CD1c-positive myeloid dendritic cell (primary cell): ENCODE measurements around the gene CANT1.
"Not testable (repeated sequence)": the region's sequence is repeated elsewhere in the genome, so short reads cannot be mapped to it uniquely, and the experiment has no call there.

Experiments
- DNase-seq: peaks from one replicate; pipeline ENCODE4 v3.0.0-alpha.2; 2016; ENCODE audit errors: extremely low spot score

CANT1 gene

DNA sequence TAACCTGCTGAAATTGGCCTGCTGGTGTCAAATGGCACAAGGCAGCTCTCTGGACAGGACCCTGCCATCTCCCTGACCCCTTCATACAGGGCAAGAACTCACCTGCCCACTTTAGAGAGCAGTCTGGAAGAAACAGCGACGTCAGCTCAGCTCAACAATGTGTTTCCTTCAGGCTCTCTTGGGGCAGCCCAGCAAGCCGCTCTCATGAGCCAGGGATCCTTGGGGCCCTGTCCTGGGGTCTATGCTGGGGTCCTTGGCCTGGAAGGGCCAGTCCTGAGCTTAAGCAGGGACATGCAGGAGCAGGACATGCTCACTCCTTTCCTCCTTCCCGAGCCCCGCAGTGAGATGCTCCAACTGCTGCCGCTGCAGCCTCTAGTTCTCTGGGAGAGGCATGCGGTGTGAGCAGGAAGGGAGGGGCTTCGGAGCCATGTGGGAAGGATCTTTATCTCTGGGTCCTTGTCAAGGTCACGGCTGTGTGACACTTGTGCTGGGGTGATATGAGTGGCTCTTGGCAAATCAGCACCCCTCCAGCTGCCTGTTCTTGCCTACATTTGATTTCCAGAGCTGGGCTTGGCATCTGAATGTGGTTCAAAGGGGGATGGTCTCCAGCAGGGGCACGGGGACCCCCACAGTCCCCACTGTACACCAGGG is 17.8 kb upstream of the CANT1 start:
- DNase-seq, result no peak

DNA sequence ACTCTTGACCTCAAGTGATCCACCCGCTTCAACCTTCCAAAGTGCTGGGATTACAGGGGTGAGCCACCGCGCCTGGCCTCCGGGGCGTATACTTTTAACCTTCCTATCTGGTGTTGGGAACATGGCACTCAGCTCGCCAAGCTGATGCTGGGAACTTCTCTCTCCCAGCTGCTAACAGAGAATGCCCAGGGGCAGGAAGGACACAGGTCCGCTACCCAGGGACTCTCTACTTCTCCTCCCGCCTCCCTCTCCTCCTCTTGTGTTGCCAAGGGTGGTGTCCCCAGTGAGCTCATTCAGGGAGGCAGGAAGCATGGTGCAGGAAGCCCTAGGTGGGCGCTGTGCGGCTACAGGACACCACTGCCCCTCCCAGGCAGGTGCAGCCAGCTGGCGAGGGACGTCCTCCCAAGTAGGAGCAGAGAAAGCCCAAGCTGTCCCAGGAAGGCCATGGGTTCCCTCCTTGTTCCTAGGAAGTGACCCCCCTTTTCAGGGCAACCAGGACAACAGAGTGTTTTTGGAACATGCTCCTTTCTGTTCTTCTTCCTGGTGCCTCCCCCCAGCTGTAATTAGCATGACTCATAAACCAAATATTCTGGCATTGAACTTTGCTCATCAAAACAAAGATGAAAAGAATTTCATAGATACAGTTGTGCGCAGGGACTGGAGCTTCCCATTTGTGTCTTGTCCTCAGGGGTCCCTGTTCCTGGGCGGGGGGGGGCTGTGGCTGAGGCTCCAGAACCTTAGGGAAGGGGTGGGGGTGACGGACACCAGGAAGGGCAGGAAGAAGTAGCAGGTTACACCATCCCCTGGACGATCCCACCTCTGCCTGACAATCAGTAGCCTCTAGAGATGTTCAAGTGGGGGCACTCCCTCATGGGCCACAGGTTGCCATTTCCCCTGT is 17.1 kb upstream of the CANT1 start:
- no peak for DNase-seq

DNA sequence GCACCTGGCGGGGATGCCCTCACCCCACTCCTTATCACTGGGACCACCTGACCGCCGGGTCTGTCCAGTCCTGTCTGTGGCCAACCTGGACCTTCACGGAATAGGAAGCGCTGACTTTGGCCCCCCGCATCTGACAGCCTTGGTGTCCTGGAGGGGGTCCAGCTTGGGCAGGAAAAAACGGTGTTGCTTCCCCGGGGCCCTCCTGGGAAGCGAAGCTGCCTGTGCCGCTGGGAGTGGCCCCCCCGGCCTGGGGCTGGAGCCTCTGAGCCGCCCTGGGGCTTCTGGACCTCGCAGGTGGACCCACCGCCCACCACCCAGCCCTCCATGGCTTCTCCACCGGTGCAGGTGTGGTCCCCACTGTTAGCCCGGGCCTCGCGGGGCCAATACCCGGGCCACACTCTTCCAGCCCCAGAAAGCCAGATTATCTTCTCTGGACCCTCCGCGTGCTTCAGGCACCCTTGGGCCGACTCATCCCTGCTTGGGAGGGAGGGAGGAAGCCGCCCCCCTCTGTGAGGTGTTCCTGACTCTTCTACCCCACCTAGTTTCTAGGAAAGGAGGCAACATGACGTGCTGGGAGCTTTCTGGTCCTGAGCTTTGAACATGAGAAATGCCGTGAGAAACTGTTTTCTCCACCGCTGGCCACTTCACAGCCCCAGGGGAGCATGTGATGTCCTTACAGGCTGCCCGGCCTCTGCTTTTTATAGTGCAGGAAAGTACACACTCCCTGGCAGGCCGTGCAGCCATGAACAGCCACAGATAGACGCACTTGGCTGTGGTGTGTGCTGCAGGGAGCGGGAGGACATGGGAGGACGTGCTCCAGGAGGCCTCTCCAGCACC is 15.6 kb upstream of the CANT1 start:
- DNase-seq, result no peak

DNA sequence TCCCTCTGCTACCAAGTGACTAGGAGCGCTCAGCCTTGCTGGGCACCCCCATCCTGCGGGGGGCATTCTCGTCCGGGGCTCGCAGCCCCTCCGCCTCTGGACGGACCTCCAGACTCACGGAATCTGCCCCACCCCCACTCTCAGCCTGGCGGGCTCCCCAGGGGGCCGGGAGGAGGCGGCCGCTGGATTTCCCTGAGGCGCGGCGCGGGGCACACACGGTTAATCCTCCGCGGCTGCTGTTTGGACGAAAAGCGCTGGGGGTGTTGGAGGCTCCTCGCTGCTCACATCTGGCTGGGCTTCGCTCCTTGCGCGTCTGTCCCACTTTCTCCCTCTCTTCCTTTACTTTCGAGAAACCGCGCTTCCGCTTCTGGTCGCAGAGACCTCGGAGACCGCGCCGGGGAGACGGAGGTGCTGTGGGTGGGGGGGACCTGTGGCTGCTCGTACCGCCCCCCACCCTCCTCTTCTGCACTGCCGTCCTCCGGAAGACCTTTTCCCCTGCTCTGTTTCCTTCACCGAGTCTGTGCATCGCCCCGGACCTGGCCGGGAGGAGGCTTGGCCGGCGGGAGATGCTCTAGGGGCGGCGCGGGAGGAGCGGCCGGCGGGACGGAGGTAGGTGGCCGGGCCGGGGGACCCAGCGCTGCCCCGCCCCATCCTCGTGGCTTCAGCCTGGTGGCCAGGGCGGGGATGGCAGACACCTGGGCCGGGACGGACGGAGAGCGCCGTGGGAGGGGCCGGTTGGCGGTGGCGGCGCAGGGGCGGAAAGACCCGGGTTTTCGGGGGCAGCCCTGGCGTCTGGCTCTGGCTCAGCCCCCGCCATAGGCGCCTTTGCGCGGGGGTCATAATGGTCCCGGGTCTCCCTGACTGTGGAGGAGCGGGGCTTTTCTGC is 14.6 kb upstream of the CANT1 start, which contains the start of gene C1QTNF1:
TSS of gene C1QTNF1 (plus strand) at position 284 of the 886 bp plus-strand sequence. CDS start 19,800 bp downstream, outside the sequence.
- DNase-seq, result peak; percentile 22

DNA sequence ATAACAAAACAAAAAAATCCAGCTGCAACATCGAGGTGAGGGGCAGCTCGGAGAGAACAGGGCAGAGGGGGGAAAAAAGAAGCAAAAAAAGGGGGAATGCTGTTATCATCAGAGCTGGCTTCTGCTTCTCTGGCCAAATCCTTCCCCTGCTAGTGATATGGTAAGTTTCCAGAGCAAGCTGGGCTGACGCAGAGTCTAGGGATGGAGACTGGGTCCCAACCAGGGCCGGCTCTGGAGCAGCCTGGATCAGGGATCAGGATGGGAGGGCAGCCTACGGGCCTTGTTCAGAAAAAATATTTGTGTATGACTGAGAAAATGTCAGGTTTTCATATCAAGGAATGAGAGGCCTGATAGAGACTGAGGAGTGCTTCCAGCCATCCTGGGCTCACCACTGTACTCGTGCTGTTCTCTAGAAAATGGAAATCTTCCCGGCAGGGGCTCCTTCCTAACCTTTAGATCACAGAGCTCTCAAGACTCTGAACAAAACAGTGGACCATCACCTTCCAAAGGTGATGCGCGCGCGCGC is 13.7 kb upstream of the CANT1 start:
- DNase-seq, result no peak

DNA sequence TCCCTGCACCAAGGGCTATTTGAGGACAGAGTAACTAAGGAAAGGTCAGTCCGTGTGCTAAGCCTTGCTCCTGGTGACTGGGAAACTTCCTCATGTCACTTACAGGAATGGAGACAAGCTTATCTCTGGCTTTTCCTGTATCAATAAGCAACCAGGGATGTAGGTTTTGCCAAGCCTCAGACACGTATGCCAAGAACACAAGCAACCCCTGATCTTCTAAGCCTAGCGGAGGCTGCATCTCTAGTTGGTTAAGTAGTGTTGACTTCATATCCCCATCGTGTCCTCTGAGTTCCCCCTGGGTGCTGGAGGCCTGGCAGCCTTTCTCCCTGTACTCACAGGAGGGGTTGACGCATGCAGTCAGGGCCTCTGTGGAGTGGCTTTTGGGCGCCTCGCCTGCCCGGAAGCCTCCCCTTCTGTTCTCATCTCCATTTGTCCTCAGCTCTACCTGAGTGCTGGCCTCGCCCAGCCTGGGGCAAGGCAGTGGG is 13.0 kb upstream of the CANT1 start:
- no peak for DNase-seq

DNA sequence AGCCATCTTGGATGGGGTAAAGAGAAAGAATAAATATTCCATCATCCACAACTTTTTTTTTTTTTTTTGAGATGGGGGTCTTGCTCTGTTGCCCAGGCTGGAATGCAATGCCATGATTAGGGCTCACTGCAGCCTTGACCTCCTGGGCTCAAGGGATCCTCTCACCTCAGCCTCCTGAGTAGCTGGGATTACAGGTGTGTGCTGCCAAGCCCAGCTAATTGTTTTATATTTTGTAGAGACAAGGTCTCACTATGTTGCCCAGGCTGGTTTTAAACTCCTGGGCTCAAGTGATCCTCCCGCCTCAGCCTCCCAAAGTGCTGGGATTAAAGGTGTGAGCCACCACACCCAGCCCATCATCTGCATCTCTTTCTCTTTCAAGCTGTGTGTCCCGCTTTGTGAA is 12.4 kb upstream of the CANT1 start:
- not testable (repeated sequence) for DNase-seq

DNA sequence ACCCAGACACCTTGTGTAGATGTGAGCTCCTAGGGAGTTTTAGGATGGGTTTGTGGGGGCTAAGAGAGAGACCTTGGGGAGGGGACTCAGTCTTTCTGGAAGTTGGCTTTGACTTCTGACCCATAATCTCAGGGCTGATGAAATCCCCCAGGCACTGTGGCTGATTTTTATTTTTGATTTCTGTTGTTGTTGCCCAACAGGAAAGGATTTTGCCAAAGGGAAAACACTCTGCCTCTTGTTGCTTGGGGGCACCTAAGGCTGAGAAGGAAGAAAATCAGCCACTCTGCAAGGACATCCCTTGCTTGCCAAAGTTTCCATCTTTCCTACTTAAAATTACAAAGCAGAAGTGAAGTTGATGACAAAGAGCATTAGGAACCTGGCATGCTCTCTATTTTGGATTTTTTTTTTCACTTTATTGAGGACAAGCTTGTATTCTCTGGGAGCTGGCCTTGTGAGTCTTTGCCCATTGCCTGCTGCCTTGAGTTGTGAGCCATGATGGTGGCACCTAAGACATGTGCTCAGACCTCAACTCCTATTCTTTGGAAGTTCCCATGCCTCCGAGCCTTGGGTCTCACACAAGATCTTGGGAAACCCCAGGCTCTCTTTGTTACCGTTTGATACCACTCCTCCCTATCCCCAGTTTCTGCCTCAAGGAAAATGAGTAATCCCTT is 11.2 kb upstream of the CANT1 start:
- DNase-seq, result no peak

DNA sequence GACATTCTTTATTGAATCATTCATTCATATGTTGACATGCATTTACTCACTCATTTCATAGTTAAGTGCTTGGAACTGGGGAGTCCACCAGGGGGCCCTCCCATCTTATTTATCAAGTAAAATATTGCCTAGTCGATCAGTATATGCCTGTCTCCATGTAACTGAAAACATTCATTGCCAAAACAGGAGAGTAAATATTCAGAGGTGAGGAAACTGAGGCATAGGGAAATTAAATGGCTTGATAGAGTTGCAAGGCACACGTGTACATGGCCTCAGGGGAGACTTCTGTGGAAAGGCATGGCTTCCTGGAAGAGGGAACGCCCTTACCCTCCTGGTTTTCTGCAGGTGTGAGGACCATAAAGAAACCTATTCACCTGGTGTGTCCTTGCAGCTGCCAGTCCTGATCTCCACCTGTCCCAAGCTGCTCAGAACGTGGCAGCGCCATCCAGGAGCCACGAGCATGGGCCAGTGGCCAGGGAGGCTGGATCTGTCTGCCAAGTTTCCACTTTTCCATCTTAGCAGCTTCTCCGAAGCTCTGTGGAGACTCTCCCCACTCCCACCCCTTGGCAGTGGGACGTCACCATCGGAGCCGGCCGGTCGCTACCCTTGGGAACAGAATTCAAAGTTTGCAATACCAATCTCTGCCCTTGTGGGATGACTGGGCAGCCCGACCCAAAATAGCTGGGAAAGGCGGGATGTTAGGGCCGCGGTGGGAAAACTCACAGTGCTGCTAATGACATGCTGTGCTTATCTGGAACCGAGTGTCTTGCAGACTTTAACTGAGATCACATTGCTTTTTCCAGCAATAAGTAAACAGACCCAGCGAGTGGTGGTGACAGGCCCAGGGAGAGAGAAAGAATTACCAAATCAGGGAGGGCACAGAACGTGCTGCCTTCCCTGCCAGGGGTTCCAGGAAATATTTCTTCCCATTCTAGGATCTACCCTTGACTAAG is 10.3 kb upstream of the CANT1 start:
- peak; percentile 67 for DNase-seq

DNA sequence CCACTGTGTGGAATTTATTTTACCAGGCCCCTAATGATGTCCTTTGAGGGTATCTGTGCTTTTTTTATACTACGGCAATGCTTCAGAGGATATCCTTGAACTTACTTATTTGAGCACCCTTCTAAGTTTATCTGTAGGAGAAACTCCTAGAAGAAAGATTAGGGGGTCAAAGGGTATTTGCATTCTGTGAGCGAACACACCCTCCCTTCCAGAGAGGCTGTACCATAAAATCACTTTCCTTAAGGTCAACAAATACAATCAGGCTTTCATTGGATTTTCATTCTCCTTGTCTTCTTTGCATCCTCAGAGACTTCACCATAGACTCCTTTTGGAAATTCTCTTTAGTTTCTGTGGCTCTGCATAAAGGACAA is 9.7 kb upstream of the CANT1 start:
- no peak for DNase-seq

DNA sequence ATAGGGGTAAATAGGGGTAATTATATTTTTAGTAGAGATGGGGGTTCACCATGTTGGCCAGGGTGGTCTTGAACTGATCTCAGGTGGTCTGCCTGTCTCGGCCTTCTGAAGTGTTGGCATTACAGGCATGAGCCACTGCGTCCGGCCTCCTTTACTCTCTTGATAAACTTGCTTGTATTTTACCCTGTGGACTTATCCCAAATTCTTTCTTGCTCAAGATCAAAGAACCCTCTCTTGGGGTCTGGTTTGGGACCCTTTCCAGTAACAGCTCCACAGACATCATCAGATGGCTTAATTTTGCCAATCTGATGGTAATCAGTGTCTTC is 8.8 kb upstream of the CANT1 start:
- no peak for DNase-seq

DNA sequence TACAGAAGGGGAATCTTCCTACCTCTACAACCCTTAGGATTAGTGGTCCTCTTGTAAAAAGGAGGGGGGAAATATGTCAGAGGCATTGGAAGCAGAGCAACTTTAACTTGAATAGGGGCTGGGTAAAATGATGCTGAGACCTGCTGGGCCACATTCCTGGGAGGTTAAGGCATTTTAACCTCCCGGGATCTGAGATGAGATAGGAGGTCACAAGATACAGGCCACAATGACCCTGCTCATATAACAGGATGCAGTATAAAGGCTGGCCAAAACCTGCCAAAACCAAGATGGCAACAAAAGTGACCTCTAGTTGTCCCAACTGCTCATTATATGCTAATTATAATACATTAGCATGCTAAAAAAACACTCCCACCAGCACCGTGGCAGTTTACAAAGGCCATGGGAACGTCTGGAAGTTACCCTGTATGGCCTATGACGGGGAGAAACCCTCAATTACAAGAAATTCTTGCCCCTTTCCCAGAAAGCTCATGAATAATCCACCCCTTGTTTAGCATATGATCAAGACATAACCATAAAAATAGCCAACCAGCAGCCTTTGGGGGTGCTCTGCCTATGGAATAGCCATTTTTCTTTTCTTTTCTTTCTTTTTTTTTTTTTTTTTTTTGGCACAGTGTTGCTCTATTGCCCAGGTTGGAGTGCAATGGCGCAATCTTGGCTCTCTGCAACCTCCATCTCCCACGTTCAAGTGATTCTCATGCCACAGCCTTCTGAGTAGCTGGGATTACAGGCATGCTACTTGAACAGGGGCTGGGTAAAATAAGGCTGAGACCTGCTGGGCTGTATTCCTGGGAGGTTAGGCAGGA is 8.2 kb upstream of the CANT1 start:
- no peak for DNase-seq

DNA sequence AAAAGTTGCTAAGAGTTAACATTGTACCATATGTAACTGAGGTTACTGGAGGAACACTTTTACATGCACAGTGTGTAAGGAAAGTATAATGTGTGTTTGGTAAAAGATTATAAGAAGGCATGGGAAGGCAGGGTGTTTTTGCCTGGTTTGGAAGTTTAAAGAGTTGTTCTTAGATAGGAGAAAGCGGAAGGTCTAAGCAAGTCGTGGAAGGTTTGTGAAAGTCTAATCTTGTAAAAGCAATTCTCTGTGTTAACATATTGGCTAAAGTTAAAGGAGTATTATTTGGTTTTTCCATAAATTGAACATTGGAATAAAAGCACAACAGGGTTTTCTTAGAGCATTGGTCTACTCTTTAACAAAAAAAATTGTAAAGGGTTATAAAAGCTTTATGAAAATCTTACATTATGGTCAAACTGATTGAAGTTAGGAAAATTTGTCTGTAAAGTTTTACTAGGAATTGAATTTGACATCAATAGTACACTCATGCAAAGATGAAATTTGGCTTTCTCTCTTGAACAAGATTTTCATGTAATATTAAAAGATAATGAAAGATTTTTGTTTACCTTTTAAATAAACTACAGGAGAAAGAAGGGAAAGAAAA is 4.7 kb upstream of the CANT1 start:
- no peak for DNase-seq

DNA sequence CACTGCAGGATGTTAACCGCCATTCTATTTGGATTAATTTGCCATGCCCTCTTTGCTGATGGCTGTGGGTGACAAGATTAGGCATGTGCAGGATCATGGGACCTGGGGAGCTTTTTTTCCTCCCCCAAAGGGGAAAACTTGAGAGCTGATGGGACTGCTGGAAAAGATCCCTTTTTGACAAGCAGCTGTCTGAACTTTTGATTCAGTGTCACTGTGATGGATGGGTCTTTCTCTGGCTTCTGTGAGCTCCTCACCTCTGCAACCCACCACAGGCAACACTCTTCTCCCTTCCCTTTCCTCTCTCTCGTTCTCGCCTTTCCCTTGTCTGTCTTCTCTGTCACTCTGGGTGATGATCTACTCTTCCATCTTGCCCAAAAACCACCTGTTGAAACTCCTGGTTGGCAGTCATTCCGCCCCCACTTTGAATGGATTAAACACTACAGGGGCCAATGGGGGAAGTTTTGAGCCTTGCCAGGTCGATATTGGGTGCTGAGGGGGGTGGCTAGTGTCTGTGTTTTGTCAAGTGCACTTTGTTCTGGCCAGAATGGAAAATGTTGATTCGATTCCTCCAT is 3.1 kb upstream of the CANT1 start:
- DNase-seq, result no peak

DNA sequence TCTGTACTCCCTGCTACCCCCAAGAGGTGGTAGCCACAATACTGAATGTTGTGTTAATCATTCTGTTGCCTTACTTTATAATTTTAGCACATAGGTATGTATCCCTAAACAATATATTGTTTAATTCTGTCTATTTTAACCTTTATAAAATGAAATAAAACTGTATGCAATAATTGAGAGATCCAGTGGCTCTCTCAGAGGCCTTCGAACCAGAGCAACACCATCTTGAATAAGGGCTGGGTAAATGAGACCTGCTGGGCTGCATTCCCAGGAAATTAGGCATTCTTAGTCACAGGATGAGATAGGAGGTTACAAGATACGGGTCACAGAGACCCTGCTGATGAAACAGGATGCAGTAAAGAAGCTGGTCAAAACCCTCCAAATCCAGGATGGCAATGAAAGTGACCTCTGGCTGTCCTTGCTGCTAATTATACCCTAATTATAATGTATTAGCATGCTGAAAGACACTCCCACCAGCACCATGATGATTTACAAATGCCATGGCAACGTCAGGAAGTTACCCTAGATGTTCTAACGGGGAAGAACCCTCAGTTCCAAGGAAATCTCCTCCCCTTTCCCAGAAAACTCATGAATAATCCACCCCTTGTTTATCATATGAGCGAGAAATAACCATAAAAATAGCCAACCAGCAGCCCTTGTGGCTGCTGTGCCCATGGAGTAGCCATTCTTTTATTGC is 2.0 kb upstream of the CANT1 start:
- DNase-seq, result peak; percentile 45

DNA sequence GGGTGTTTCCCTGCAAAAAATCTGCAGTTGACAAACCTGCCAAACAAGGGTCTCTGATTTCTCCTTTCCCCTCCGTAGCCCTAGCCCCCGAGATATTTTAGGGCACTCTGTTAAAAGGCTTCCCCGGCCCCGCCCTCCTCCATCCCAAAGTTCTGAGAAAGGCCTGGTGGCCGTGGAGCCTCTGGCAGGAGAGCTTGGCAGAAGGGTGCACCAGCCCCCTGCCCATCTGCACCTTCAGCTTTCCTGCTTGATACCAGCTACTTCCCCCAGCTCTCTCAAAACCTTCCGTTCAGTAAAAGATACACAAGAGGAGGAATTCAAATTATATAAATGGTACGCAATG is 711 bp upstream of the CANT1 start:
- no peak for DNase-seq
